Measurements from ENCODE around the gene GNAI2. TPM values are rescaled to one million over a fixed set of nuclear protein-coding genes. Genes with fewer than 3 reads are reported as not detected.

The GNAI2 gene
- total and polyA plus RNA-seq, 12 donors: 107 to 270 (median 146) TPM

- peaks cover 37 to 72% (median 61%) of the 10 kb centered on the region in 9 donors for H3K4me1 ChIP-seq
- no peak for TF ChIP-seq CTCF (IDR thresholded peaks at IDR 0.05)
- peak; percentile 35 to 71 (median 58) for ATAC-seq
Observed at GRCh38 chr3:50237754-50238548, 1.9 kb downstream of the GNAI2 start.

GRCh38 chr3:50238549-50239026 lies 2.6 kb downstream of the GNAI2 start:
- peak in 1 of 9 donors; percentile 5 for TF ChIP-seq CTCF (IDR thresholded peaks at IDR 0.05)
- Histone ChIP-seq H3K27me3 (no peaks in the 10 kb centered on the region), H3K36me3 (peaks cover 0 to 31% (median 0%) of the 10 kb centered on the region in 9 donors), H3K9me3 (no peaks in the 10 kb centered on the region), H3K4me3 (peak overlapping the region; percentile 67 to 98 (median 90)), H3K27ac (peak overlapping the region; percentile 86 to 100 (median 94)), H3K4me1 (peaks cover 43 to 78% (median 66%) of the 10 kb centered on the region in 9 donors)
- ATAC-seq (peak; percentile 1 to 63 (median 40)), DNase-seq (peak; percentile 88 to 89)
- 15 to 16% methylated on average over 7 of the region's 7 CpGs for WGBS, 2 donors
- intact Hi-C loops (cut with DNase I): loop anchor here in 1 of 10 donors (5.0 kb wide), 1 partner anchor 84 kb away; the partner anchor contains the start of gene HYAL2

More at GRCh38 chr3:50237754-50238548, 1.9 kb downstream of the GNAI2 start:
- Histone ChIP-seq H3K27ac (peak overlapping the region; percentile 86 to 100 (median 94)), H3K9me3 (no peaks in the 10 kb centered on the region), H3K4me3 (peak overlapping the region; percentile 67 to 98 (median 90)), H3K27me3 (no peaks in the 10 kb centered on the region), H3K36me3 (peaks cover 0 to 29% (median 0%) of the 10 kb centered on the region in 9 donors)
- peak; percentile 87 to 88 for DNase-seq
- WGBS, 2 donors: 1% methylated on average over 31 of the region's 31 CpGs
- intact Hi-C loops (cut with DNase I): loop anchor here in 1 of 10 donors (5.0 kb wide), 1 partner anchor 84 kb away; the partner anchor contains the start of gene HYAL2

- WGBS, 2 donors: 66 to 70% methylated on average over 4 of the region's 4 CpGs
- H3K27ac ChIP-seq: peak overlapping the region; percentile 22 to 100 (median 94)
- peak overlapping the region in 4 of 10 donors; percentile 67 to 94 (median 92) for H3K4me3 ChIP-seq
Observed at GRCh38 chr3:50239649-50240048, 3.6 kb downstream of the GNAI2 start.

More at GRCh38 chr3:50239649-50240048, 3.6 kb downstream of the GNAI2 start:
- ATAC-seq: no peak
- Histone ChIP-seq H3K9me3 (no peaks in the 10 kb centered on the region), H3K27me3 (no peaks in the 10 kb centered on the region), H3K4me1 (peaks cover 49 to 88% (median 77%) of the 10 kb centered on the region in 9 donors), H3K36me3 (peaks cover 0 to 42% (median 0%) of the 10 kb centered on the region in 9 donors)
- DNase-seq: no peak
- intact Hi-C loops (cut with DNase I): loop anchor here in 1 of 10 donors (5.0 kb wide), 1 partner anchor 83 kb away; the partner anchor contains the start of gene HYAL2
- TF ChIP-seq CTCF (IDR thresholded peaks at IDR 0.05): no peak

Data from heart right ventricle (tissue), 16 donors.